ENCODE measurements around the gene SLC39A12. TPM values are rescaled to one million over a fixed set of nuclear protein-coding genes. Genes with fewer than 3 reads are reported as not detected.
A peak's percentile ranks its signal among the peaks of the same experiment; 100 is the strongest.
"Not testable (repeated sequence)": the region's sequence is repeated elsewhere in the genome, so short reads cannot be mapped to it uniquely, and the experiment has no call there.

Gene SLC39A12
- total RNA-seq, 8 experiments from 2014 or later: 0.10 to 2.1 (median 0.11) TPM; not detected in 5

GRCh38 chr10:17921378-17921777 lies 30.3 kb upstream of the SLC39A12 start:
- no peak overlapping the region for H3K27ac ChIP-seq
- no peaks in the 10 kb centered on the region for H3K4me1 ChIP-seq (replicated peaks in 1 of 2)
- in situ Hi-C loops (cut with MboI; ENCODE audit: low pct_unique_long_range_greater_than_20kb in 2 of 9, low sequenced_read_pairs in 9 of 9, unreplicated experiment in 9 of 9): loop anchor here in 3 of 9 experiments (25.0 kb wide), 2 partner anchors 291 to 316 kb away; no protein-coding TSS in a partner anchor
- H3K4me3 ChIP-seq: no peak overlapping the region
- no peak for ATAC-seq (replicated peaks in 6 of 8)
- 57 to 100% (median 77%) methylated on average over 1 to 3 of the region's 3 CpGs for WGBS, 10 experiments

GRCh38 chr10:17923728-17924127 lies 28.0 kb upstream of the SLC39A12 start:
- H3K27ac ChIP-seq: no peak overlapping the region
- 0 to 100% (median 77%) methylated on average over 1 to 4 of the region's 4 CpGs; no CpG with 5 or more reads in 4 of the 10 experiments for WGBS, 10 experiments

GRCh38 chr10:17943033-17943745 lies 8.5 kb upstream of the SLC39A12 start:
- ATAC-seq (replicated peaks in 6 of 8): no peak
- Histone ChIP-seq H3K4me3 (no peak overlapping the region), H3K4me1 (replicated peaks in 1 of 2) (no peaks in the 10 kb centered on the region), H3K27ac (no peak overlapping the region)
- WGBS, 10 experiments: 8 to 83% (median 33%) methylated on average over 1 to 3 of the region's 3 CpGs; no CpG with 5 or more reads in 3 of the 10 experiments
- in situ Hi-C loops (cut with MboI; ENCODE audit: low pct_unique_long_range_greater_than_20kb in 2 of 9, low sequenced_read_pairs in 9 of 9, unreplicated experiment in 9 of 9): no loop called here

More at GRCh38 chr10:17923728-17924127, 28.0 kb upstream of the SLC39A12 start:
- no peak for ATAC-seq (replicated peaks in 6 of 8)
- H3K4me1 ChIP-seq (replicated peaks in 1 of 2): no peaks in the 10 kb centered on the region
- no peak overlapping the region for H3K4me3 ChIP-seq
- in situ Hi-C loops (cut with MboI; ENCODE audit: low pct_unique_long_range_greater_than_20kb in 2 of 9, low sequenced_read_pairs in 9 of 9, unreplicated experiment in 9 of 9): loop anchor here in 3 of 9 experiments (25.0 kb wide), 2 partner anchors 289 to 314 kb away; no protein-coding TSS in a partner anchor

GRCh38 chr10:17950269-17950668 lies 1.4 kb upstream of the SLC39A12 start:
- H3K4me3 ChIP-seq; H3K27ac ChIP-seq; H3K4me1 ChIP-seq (replicated peaks in 1 of 2); in situ Hi-C loops (cut with MboI; ENCODE audit: low pct_unique_long_range_greater_than_20kb in 2 of 9, low sequenced_read_pairs in 9 of 9, unreplicated experiment in 9 of 9); ATAC-seq (replicated peaks in 6 of 8): not testable (repeated sequence)
- 39 to 87% (median 83%) methylated on average over 2 to 6 of the region's 7 CpGs; no CpG with 5 or more reads in 3 of the 10 experiments for WGBS, 10 experiments

- 70 to 100% (median 89%) methylated on average over 1 to 6 of the region's 22 CpGs; no CpG with 5 or more reads in 6 of the 10 experiments for WGBS, 10 experiments
- H3K4me3 ChIP-seq: no peak overlapping the region
- in situ Hi-C loops (cut with MboI; ENCODE audit: low pct_unique_long_range_greater_than_20kb in 2 of 9, low sequenced_read_pairs in 9 of 9, unreplicated experiment in 9 of 9): no loop called here
- no peak for ATAC-seq (replicated peaks in 6 of 8)
- no peak overlapping the region for H3K27ac ChIP-seq
- H3K4me1 ChIP-seq (replicated peaks in 1 of 2): peaks cover 0 to 6% of the 10 kb centered on the region in 2 donors
Observed at GRCh38 chr10:17950726-17951125, 992 bp upstream of the SLC39A12 start.

- H3K27ac ChIP-seq; ATAC-seq (replicated peaks in 6 of 8); in situ Hi-C loops (cut with MboI; ENCODE audit: low pct_unique_long_range_greater_than_20kb in 2 of 9, low sequenced_read_pairs in 9 of 9, unreplicated experiment in 9 of 9); H3K4me1 ChIP-seq (replicated peaks in 1 of 2); H3K4me3 ChIP-seq: not testable (repeated sequence)
- 33 to 98% (median 96%) methylated on average over 2 to 10 of the region's 10 CpGs; no CpG with 5 or more reads in 4 of the 10 experiments for WGBS, 10 experiments
Observed at GRCh38 chr10:17954372-17954771, 2.7 kb downstream of the SLC39A12 start.

- ATAC-seq (replicated peaks in 6 of 8): peak in 1 of 8 experiments; percentile 47
- Histone ChIP-seq H3K4me1 (replicated peaks in 1 of 2) (peaks cover 0 to 6% of the 10 kb centered on the region in 2 donors), H3K4me3 (no peak overlapping the region), H3K27ac (no peak overlapping the region)
- WGBS, 10 experiments: 44 to 87% (median 54%) methylated on average over 2 of the region's 2 CpGs; no CpG with 5 or more reads in 4 of the 10 experiments
- in situ Hi-C loops (cut with MboI; ENCODE audit: low pct_unique_long_range_greater_than_20kb in 2 of 9, low sequenced_read_pairs in 9 of 9, unreplicated experiment in 9 of 9): no loop called here
Observed at GRCh38 chr10:17954861-17955260, 3.1 kb downstream of the SLC39A12 start.

GRCh38 chr10:17958049-17958448 lies 6.3 kb downstream of the SLC39A12 start:
- 79 to 100% (median 96%) methylated on average over 2 to 6 of the region's 7 CpGs; no CpG with 5 or more reads in 2 of the 10 experiments for WGBS, 10 experiments
- H3K27ac ChIP-seq: no peak overlapping the region
- no peak overlapping the region for H3K4me3 ChIP-seq
- no peak for ATAC-seq (replicated peaks in 6 of 8)
- H3K4me1 ChIP-seq (replicated peaks in 1 of 2): peaks cover 4 to 5% of the 10 kb centered on the region in 2 donors
- in situ Hi-C loops (cut with MboI; ENCODE audit: low pct_unique_long_range_greater_than_20kb in 2 of 9, low sequenced_read_pairs in 9 of 9, unreplicated experiment in 9 of 9): no loop called here

GRCh38 chr10:17959870-17960269 lies 8.2 kb downstream of the SLC39A12 start:
- Histone ChIP-seq H3K4me3 (no peak overlapping the region), H3K27ac (no peak overlapping the region), H3K4me1 (replicated peaks in 1 of 2) (peaks cover 4 to 5% of the 10 kb centered on the region in 2 donors)
- in situ Hi-C loops (cut with MboI; ENCODE audit: low pct_unique_long_range_greater_than_20kb in 2 of 9, low sequenced_read_pairs in 9 of 9, unreplicated experiment in 9 of 9): no loop called here
- 0 to 80% (median 55%) methylated on average over 1 to 2 of the region's 2 CpGs; no CpG with 5 or more reads in 1 of the 10 experiments for WGBS, 10 experiments
- ATAC-seq (replicated peaks in 6 of 8): no peak

- Histone ChIP-seq H3K27ac (no peak overlapping the region), H3K4me1 (replicated peaks in 1 of 2) (peaks cover 4 to 5% of the 10 kb centered on the region in 2 donors), H3K4me3 (no peak overlapping the region)
- ATAC-seq (replicated peaks in 6 of 8): peak in 5 of 8 experiments; percentile 67 to 93 (median 88)
- WGBS, 10 experiments: 0 to 86% (median 35%) methylated on average over 2 to 4 of the region's 4 CpGs; no CpG with 5 or more reads in 2 of the 10 experiments
- in situ Hi-C loops (cut with MboI; ENCODE audit: low pct_unique_long_range_greater_than_20kb in 2 of 9, low sequenced_read_pairs in 9 of 9, unreplicated experiment in 9 of 9): no loop called here
Observed at GRCh38 chr10:17961551-17962422, 10.1 kb downstream of the SLC39A12 start.

GRCh38 chr10:17963431-17963830 lies 11.7 kb downstream of the SLC39A12 start:
- WGBS, 10 experiments: 52 to 96% (median 91%) methylated on average over 2 to 3 of the region's 3 CpGs; no CpG with 5 or more reads in 2 of the 10 experiments
- Histone ChIP-seq H3K27ac (no peak overlapping the region), H3K4me3 (no peak overlapping the region), H3K4me1 (replicated peaks in 1 of 2) (peaks cover 4 to 5% of the 10 kb centered on the region in 2 donors)
- ATAC-seq (replicated peaks in 6 of 8): no peak
- in situ Hi-C loops (cut with MboI; ENCODE audit: low pct_unique_long_range_greater_than_20kb in 2 of 9, low sequenced_read_pairs in 9 of 9, unreplicated experiment in 9 of 9): no loop called here

GRCh38 chr10:17965649-17966235 lies 14.0 kb downstream of the SLC39A12 start:
- no peak for ATAC-seq (replicated peaks in 6 of 8)
- Histone ChIP-seq H3K27ac (no peak overlapping the region), H3K4me3 (no peak overlapping the region), H3K4me1 (replicated peaks in 1 of 2) (peaks cover 4 to 5% of the 10 kb centered on the region in 2 donors)
- WGBS, 10 experiments: 0 to 100% (median 82%) methylated on average over 2 to 8 of the region's 8 CpGs
- in situ Hi-C loops (cut with MboI; ENCODE audit: low pct_unique_long_range_greater_than_20kb in 2 of 9, low sequenced_read_pairs in 9 of 9, unreplicated experiment in 9 of 9): no loop called here

All from motor neuron (in vitro differentiated cells).